ENCODE results near the gene IFNGR2. TPM values are rescaled to one million over a fixed set of nuclear protein-coding genes. Genes with fewer than 3 reads are reported as not detected.
"Not testable (repeated sequence)": the region's sequence is repeated elsewhere in the genome, so short reads cannot be mapped to it uniquely, and the experiment has no call there.

Gene IFNGR2
- total RNA-seq, 1 donor from 2014 or later, result 34.6 TPM

GRCh38 chr21:33375101-33375644, 28.0 kb upstream of the IFNGR2 start:
- H3K4me3 ChIP-seq, result no peak overlapping the region
- peaks cover 15% of the 10 kb centered on the region for H3K4me1 ChIP-seq
- intact Hi-C loops (cut with micrococcal nuclease), result loop anchor here (10.0 kb wide), 2 partner anchors 70 to 540 kb away; no protein-coding TSS in a partner anchor
- TF ChIP-seq CTCF (IDR thresholded peaks at IDR 0.05; ENCODE audit: borderline replicate concordance), result no peak
- H3K9me3 ChIP-seq (replicated peaks), result peaks cover 2% of the 10 kb centered on the region
- no peak for DNase-seq
- H3K27me3 ChIP-seq (ENCODE audit: low read depth), result no peaks in the 10 kb centered on the region
- H3K27ac ChIP-seq (replicated peaks), result no peak overlapping the region
- no peaks in the 10 kb centered on the region for H3K36me3 ChIP-seq

DNA sequence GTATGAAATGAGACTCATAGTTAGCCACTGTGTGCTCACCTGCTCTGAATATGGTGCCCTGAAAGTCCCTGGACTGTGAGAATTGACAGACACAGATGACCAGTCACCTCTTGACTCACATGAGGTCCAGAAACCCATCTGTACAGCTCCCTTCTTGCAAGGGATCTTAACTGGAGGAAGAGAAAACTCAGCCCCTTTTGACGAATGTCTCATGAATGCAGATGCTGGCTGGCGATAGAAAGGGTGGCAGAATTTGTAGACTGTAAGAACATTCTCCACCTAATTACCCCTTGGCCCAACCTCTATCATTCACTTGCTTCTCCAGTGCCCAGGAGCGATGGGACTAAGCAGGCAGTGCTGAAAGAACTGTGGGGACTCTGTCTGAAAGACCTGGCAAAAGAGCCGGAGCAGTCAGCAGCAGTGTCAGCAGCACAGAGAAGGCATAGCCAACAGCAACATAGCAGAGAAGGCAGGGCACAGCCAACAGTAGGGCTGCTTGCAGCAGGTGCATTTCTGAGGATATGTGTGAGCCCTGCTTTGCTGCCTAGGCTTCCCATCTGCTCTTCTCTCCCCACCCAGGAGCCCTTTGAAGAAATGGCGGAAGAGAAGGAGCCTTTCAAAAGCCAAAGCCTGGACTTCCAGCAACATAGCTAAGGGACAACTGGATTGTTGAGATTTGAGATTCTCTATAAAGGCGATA, 25.8 kb upstream of the IFNGR2 start:
- H3K4me3 ChIP-seq, result no peak overlapping the region
- H3K4me1 ChIP-seq, result peaks cover 31% of the 10 kb centered on the region
- intact Hi-C loops (cut with micrococcal nuclease), result loop anchor here (10.0 kb wide), 2 partner anchors 67 to 543 kb away; no protein-coding TSS in a partner anchor
- TF ChIP-seq CTCF (IDR thresholded peaks at IDR 0.05; ENCODE audit: borderline replicate concordance), result no peak
- H3K36me3 ChIP-seq, result no peaks in the 10 kb centered on the region
- no peaks in the 10 kb centered on the region for H3K9me3 ChIP-seq (replicated peaks)
- no peaks in the 10 kb centered on the region for H3K27me3 ChIP-seq (ENCODE audit: low read depth)
- no peak overlapping the region for H3K27ac ChIP-seq (replicated peaks)
- no peak for DNase-seq

GRCh38 chr21:33378081-33378480, 25.1 kb upstream of the IFNGR2 start:
- Histone ChIP-seq H3K27me3 (ENCODE audit: low read depth) (no peaks in the 10 kb centered on the region), H3K4me1 (peaks cover 38% of the 10 kb centered on the region), H3K27ac (replicated peaks) (no peak overlapping the region), H3K36me3 (no peaks in the 10 kb centered on the region), H3K4me3 (no peak overlapping the region), H3K9me3 (replicated peaks) (no peaks in the 10 kb centered on the region)
- intact Hi-C loops (cut with micrococcal nuclease), result loop anchor here (10.0 kb wide), 2 partner anchors 67 to 543 kb away; no protein-coding TSS in a partner anchor
- no peak for DNase-seq
- no peak for TF ChIP-seq CTCF (IDR thresholded peaks at IDR 0.05; ENCODE audit: borderline replicate concordance)

DNA sequence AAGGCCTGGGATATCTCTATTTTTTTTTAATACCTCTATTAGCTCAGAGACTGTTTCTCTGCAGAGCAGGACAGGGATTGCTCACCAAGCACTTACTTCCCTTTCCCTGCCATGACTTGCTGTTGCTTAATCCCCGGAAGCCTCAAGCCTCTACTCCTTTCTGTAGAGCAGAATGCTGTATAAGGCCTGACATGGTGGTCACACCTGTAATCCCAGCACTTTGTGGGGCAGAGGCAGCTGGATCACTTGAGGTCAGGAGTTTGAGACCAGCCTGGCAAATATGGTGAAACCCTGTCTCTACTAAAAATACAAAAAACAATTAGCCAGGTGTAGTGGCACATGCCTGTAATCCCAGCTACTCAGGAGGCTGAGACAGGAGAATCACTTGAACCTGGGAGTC, 23.3 kb upstream of the IFNGR2 start:
- DNase-seq; H3K27me3 ChIP-seq (ENCODE audit: low read depth); H3K36me3 ChIP-seq; H3K9me3 ChIP-seq (replicated peaks); H3K4me3 ChIP-seq: not testable (repeated sequence)
- H3K4me1 ChIP-seq, result peaks cover 41% of the 10 kb centered on the region
- intact Hi-C loops (cut with micrococcal nuclease), result loop anchor here (10.0 kb wide), 2 partner anchors 65 to 545 kb away; no protein-coding TSS in a partner anchor
- H3K27ac ChIP-seq (replicated peaks), result peak overlapping the region; percentile 79

DNA sequence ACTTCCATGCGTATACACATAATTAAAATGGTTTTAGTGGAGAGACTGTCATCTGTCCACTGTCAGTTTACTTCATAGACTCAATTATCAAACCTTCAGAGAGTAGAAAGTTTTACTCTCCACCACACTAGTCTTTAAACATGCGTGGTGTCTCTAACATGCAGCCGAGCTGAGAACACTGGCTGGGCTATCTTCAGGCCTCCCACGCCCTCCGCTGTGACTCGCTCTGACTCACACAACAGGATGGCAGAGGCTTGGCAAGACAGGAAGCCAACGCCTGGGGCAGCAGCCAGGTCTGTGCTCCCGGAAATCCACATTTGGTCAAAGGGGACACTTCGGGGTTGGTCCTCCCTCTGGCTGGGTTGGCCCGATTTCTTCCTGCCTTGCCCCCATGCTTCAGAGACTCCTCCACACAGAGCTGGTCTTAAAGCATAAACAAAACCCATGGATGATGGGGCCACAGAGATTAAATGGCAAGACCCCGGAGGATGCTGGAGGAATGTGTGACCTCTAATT, 22.7 kb upstream of the IFNGR2 start:
- intact Hi-C loops (cut with micrococcal nuclease), result no loop called here
- DNase-seq, result peak; percentile 90
- Histone ChIP-seq H3K36me3 (no peaks in the 10 kb centered on the region), H3K4me1 (peaks cover 41% of the 10 kb centered on the region), H3K27ac (replicated peaks) (peak overlapping the region; percentile 79), H3K9me3 (replicated peaks) (no peaks in the 10 kb centered on the region), H3K4me3 (no peak overlapping the region), H3K27me3 (ENCODE audit: low read depth) (no peaks in the 10 kb centered on the region)
- TF ChIP-seq CTCF (IDR thresholded peaks at IDR 0.05; ENCODE audit: borderline replicate concordance), result no peak

DNA sequence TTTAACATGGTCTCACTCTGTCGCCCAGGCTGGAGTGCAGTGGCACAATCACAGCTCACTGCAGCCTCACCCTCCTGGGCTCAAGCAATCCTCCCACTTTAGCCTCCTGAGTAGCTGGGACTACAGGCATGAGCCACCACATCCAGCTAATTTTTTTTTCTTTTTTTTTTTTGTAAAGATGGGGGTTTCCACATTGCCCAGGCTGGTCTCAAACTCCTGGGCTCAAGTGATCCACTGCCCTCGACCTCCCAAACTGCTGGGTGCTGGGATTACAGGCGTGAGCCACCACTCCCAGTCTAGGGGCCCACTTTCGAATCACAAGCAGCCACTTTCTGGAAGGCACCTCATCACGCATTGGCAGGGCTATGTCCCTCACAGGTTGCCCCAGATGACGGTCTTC, 21.8 kb upstream of the IFNGR2 start:
- H3K36me3 ChIP-seq; intact Hi-C loops (cut with micrococcal nuclease); H3K27me3 ChIP-seq (ENCODE audit: low read depth); H3K9me3 ChIP-seq (replicated peaks); H3K4me3 ChIP-seq; DNase-seq: not testable (repeated sequence)
- Histone ChIP-seq H3K4me1 (peaks cover 41% of the 10 kb centered on the region), H3K27ac (replicated peaks) (peak overlapping the region; percentile 79)

Measured in left ventricle myocardium inferior (tissue), 1 donor.